Stimulated activated naive CD4-positive, alpha-beta T cell (primary cell): Measurements from ENCODE around the gene CDKAL1.
"Not testable (repeated sequence)": the region's sequence is repeated elsewhere in the genome, so short reads cannot be mapped to it uniquely, and the experiment has no call there.

Source experiments
- DNase-seq, 6 experiments: peaks; one replicate each; lab custom pipeline; 2025; lab: John Stamatoyannopoulos, UW

CDKAL1 gene

DNA sequence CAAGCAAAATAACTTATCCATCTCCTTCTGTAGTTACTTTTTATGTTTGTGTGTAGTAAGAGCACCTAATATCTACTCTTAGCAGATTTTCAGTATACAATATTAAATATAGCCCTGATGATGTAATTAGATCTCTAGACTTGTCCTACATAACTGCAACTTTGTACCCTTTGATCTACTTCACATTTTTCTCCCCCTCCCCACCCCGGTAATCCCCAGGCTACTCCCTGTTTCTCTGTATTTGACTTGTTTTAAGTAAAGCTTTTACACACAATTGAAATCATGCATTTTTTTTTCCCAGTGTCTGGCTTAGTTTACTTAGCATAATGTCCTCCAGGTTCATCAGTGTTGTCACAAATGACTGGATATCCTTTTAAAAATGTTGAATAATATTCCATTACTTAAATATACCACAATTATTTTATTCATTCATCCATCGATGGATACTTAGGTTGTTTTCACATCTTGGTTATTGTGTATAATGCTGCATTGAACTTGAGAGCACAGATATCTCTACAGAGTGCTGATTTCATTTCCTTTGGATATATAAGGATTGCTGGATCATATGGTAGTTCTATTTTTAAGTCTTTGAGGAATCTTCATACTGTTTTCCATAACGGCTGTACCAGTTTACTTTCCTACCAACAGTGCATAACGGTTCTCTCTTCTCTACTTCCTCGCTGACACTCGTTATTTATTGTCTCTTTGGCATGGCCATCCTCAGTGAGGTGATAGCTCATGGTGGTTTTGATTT lies 212.7 kb downstream of the CDKAL1 start:
- no peak for DNase-seq

DNA sequence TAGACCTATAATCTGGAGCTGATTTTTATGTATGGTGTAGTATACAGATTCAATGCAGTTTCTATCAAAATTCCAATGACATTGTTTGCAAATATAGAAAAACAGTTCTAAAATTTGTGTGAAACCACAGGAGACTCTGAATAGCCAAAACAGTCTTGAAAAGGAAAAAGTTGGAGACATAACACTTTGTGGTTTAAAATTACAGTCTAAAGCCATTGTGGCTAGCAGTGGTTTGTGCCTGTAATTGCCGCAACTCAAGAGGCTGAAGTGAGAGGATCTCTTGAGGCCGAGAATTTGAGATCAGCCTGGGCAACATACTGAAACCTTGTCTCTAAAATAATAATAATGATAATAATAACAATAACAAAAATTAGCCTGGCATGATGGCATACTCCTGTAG lies 213.7 kb downstream of the CDKAL1 start:
- no peak for DNase-seq

DNA sequence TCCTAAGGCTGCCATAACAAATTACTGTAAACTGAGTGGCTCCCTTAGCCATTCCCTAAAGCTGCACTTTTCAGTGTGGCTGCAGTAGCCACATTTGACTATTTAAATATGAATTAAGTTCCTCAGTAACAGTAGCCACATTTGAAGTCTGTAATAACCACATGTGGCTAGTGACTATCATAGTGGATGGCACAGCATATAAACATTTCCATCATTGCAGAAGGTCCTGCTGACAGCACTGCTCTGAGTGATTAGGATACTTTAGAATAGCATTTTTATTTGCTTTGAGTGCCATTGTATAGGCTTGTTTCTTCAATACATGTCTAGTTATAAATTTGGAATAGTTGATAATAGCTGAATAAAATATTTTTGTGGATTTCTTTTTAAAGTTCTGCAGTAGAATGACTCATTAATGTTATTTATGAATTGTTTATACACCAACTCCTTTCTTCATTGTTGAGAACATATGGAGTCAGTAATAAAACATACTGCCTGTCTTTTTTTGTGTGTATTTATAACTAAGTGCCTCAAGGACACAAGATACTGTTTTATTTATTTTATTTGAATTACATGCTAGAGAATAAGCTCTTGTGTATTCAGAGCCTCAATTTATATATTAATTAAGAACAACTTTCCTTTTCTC lies 217.2 kb downstream of the CDKAL1 start:
- no peak for DNase-seq

DNA sequence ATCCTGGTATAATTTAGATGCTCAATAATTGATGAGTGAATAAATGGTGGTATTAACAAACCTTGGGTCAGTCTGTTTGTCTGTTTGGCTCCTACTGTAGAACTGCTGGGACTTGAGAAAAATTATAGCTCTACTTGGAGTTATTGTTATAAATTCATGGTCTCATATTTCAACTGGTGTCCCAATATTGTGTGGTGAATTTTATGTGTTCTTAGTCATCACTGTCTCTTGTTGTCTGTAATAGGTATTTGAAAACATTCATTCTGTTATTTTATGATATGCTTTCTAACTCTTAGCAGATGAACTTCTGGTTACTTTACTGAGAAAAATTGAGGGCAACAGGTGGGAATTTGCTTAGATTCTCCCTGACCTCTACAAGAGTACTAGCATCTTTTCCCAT lies 221.4 kb downstream of the CDKAL1 start:
- DNase-seq: no peak

DNA sequence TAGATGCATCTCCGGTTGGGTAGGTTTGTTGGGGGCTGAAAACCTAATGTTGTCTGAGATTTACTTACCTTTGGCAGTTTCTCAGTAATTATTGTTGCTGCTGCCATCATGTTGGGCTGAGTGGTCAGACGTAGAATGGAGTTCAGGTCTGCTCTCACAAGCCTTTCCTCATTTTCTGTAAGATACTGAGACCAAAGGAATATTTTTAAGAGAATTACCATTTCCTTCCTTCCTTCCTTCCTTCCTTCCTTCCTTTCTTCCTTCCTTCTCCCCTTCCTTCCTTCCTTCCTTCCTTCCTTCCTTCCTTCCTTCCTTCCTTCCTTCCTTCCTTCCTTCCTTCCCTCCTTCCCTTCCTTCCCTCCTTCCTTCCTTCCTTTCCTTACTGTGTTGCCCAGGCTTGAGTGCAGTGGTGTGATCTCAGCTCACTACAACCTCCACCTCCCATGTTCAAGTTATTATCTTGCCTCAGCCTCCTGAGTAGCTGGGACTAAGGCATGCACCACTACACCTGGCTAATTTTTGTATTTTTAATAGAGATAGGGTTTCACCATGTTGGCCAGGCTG lies 222.4 kb downstream of the CDKAL1 start:
- not testable (repeated sequence) for DNase-seq

DNA sequence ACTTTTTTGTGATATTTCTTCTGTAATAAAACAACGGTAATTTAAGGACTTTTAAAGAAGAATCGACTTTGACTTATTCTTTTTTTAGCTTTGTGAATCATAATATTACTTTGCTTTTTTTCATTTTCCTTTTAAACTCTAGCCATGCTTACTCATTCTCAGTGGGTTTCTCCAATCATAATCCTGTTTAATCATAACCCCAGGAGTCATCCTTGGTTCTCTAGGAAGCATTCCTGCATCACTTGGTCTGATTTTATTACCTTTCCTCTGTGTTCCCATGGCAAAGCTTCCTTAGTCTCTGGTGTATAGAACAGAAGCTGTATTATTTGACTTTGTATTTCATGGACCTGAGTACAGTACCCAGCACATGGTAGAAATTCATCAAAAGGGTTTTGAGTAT lies 223.5 kb downstream of the CDKAL1 start:
- DNase-seq: no peak

DNA sequence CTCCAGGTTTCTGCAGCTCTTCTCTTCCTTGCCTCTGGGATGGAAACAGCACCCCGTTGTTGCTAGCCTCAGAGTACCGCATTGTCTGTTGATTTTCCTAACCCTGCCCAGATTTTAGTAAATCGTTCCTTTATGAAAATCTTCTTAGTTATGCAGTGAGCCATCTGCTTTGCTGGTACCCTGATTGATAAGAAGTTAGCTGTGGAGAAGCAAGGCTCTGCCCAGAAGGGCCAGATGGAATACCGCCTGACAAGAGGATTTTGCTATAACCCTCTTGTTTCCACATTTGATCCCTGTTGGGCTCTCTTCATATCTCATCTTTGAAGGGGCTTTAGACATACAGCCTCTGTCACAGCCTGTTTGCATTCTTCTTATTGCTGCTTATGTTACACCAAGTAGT lies 229.0 kb downstream of the CDKAL1 start:
- no peak for DNase-seq

DNA sequence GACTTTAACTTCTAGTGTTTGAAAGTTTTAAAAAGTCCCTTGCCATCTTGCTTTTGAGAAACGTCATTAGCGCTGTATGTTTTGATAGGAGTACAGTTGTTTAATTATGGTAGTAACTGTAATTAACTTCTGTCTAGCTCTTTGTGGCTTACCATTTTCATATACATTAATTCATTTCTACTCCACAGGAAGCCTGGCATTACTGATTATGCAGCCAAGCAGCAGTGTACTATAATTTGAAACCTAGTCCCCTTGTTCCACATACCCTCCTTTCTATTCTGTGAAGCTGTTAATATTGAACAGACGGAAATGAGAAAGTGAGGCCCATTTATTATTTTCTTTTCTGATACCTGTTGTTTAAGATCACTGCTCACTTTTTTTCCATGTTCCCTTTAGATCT lies 235.4 kb downstream of the CDKAL1 start:
- no peak for DNase-seq

DNA sequence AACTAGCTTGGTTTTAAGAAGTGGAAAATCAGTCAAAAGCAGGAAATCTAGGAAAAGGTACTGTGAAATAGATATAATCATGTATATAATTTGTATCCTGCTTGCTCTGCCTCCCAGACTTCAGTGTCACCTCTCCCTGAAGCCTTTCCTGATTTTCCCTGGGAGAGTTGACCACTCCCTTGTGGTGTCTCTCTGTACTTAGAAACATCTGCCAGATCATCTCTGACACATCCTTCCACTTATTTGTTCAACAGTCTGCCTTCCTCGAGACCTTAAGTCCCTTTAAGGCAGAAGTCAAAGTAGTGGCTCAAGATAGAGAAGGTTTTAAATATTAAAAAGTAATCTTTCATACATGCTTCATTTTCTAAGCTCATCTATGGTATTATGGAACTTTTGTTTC lies 236.5 kb downstream of the CDKAL1 start:
- DNase-seq: no peak

DNA sequence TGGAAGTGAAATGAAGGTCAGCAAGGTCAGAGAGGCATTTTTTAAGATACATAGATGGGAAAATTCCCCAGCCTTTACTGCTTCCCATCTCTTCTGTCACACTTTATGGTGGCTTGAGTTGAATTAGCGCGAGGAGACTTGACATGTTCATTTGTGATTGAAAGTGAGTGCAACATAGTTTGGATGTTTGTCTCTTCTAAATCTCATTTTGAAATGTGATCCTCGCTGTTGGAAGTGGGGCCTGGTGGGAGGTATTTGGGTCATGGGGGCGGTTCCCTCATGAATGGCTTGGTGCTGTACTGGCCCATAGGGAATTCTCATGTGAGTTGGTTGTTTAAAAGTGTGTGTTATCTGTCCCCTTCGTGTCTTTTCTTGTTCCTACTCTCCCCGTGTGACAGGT lies 237.2 kb downstream of the CDKAL1 start:
- DNase-seq: no peak

DNA sequence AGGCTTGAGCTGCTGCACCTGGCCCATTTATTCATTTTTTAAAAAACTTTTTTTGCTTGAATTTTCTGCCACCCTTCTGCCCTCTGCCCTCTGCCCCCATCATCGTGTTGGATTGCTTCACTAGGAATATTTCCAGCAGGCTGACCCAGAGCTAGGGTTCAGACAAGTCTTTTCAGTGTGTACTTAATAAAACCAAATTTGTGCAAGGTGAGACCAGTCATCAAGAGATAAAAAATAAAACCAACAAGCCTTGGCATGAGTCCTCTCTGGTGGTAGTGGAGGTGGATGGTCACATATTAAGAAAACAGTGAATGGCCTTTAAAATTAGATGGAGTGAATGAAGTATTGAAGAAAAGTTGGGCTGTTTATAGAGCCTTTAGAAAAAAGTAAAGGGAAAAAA lies 239.6 kb downstream of the CDKAL1 start:
- DNase-seq: no peak

DNA sequence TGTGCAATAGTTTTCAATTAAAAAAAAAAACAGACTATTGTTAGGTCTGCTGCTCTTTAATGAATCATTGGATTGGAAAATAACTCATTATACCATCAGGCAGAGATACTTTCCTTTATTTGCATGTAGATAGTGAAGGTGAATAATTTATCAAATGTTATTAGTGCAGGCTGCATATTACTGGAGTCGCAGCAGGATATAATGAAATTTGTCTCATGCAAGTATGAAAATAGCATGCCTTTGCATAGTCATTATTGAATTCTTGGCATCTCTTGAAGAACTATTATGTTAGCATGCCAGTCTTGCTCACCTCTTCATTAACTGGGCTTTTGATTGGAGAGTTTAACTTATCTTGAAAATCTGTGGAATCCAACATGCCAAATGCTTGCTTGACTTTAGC lies 241.7 kb downstream of the CDKAL1 start:
- DNase-seq: no peak

DNA sequence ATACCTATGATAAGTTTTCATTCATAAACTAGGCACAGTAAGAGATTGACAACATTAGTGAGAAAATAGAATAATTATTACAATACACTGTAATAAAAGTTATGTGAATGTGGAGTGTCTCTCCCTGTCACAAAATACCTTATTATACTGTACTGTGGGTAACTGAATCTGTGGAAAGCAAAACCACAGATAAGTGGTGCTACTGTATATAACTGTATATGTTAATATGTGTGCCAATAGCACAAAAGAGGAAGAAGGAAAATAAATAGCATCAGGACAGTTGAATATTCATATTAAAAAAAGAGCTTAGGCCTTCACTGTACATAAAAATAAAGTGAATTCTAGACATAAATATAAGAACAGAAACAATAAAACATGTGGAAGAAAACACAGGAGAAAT lies 243.5 kb downstream of the CDKAL1 start:
- DNase-seq: no peak

DNA sequence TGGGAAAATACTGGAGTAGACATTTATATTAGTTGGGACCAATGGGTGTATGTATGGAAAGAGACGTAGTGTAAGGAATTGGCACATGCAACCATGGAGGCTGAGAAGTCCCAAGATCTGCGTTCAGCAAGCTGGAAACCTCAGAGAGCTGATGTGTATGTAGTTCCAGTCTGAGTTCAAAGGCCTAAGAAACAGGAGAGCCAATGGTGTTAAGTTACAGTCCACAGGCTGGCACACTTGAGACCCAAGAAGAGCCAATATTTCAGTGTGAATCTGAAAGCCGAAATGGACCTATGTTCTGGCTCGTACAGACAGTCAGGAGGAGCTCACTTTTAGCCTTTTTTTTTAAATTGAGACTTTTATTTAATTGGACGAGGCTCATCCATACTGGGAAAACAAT lies 244.2 kb downstream of the CDKAL1 start:
- DNase-seq: no peak

DNA sequence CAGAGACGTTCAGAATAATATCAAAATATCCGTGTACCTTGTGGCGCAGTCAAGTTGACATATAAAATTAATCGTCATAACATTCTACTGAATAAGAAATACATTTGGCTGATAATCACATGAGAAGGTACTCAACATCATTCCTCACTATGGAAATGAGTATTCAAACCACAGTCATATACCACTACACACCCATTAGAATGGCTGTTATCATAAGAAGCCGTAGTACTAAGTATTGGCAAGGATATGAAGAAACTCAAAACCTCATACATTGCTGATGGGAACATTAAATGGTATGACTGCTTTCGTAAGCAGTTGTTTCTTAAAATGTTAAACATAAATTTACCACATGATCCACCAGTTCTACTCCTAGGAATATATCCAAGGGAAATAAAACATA lies 244.7 kb downstream of the CDKAL1 start:
- DNase-seq: no peak

DNA sequence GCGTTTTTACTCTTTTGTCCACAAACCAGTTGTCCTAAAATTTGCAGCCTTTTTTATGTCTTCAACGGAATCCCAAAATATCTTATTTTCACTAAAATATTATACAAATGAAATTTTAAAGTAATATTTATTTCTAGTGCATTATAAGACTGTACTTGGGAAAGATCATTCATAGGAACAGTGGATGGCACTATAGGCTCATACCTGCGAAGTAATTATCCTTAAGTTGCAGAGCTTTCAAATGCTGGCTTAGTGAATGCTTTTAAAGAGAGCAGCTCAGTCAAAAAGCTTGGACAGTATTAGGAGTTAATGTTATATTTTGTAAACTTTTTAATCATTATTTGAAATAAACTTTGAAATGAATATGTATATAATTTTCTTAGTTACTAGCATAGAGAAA lies 254.9 kb downstream of the CDKAL1 start:
- DNase-seq: no peak

DNA sequence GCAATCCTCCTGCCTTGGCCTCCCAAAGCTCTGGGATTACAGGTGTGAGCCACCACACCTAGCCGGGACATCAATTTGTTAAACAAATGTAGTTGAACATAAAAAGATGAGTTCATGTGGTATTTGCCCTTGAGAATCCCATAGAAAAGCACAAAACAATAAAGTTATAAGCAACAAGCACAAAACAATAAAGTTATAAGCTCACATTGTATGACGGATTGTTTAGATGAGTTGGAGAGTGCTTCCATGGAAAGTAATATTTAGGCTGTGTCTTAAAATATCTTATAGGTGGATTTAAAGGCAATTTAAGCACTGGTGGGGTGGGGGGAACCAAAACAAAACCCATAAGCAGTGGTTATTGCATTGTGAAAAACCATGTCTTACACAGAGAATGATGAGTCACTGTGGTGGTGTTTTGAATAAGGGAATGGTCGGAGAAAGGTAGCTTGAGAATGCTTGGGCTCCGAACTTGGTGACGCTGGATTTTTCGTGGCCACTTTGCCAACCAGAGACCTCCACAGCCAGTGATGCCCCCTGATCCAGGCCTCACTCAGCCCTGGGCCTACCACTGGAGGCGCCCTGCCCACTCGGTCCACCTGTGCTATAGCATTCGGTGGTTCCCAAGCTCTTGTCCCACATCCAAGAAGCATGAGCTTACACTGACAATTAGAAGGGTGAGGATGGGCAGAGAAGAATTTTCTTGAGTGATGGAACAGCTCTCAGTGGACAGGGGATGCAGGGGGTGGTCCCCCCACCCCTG lies 256.0 kb downstream of the CDKAL1 start:
- DNase-seq: no peak

DNA sequence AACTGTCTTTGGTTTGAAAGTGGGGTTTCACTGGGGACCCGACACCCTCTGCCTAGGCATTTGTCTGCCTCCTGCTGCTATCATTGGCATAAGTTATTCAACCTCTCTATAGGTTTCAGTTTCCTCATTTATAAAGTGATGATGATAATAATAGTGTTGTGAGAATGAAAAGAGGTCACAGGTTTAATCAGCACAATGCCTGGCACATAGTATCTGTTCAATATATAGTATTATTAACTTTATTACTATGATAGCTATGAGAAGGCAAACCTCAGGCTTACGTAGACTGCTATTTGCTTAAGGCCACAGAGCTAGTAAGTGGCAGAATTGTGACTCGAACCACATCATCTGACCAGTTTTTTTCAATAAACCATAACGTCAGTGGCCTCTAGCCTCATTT lies 256.8 kb downstream of the CDKAL1 start:
- no peak for DNase-seq

DNA sequence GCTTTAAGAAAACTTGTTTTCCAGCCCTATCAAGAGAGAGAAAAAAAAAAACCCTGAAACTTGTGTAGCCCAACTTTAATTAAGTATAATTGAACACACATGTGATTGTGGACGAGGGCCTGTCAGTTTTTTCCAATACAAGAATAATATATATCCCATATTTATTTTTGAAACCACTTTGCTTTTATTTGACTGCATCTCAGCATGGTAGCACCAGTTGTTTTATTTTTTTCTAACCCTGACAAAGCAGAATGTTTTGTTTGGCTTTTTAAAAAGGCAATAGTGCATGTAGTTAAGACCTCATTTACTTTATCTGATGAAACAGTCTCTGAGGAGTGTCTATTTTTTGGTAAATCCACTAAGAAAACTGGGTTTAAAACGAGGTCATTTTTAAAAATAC lies 257.7 kb downstream of the CDKAL1 start:
- no peak for DNase-seq

DNA sequence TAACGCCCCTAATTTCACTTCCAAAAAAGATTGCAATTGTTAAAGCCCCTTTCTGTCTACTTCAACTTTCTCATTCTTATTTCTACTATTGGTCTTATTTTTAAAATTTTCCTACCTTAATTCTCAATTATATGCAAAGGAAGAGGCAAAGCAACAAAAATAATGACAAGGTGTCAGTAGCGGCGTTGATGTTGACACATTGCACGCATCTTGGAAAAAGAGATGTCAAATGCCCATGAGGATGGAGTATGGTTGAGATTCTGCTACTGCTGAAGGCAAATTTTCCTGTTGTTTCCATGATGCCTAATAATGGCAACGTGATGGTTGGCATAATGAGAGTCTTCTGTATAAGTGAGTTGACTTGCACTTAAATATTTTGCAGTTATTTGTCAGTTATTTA lies 258.9 kb downstream of the CDKAL1 start:
- DNase-seq: no peak

DNA sequence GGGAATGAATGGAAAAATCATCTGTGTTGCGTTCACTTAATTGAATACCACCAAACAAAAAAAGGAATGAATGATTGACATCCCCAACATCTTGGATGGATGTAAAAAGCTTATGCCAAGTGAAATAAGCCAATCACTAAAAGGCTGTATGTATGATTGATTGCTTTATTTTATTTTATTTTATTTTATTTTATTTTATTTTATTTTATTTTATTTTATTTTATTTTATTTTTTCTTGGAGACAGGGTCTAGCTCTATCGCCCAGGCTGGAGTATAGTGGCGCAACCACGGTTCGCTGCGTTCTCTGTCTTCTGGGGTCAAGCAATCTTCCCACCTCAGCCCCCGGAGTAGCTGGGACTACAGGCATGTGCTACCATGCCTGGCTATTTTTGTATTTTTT lies 263.3 kb downstream of the CDKAL1 start:
- DNase-seq: no peak

DNA sequence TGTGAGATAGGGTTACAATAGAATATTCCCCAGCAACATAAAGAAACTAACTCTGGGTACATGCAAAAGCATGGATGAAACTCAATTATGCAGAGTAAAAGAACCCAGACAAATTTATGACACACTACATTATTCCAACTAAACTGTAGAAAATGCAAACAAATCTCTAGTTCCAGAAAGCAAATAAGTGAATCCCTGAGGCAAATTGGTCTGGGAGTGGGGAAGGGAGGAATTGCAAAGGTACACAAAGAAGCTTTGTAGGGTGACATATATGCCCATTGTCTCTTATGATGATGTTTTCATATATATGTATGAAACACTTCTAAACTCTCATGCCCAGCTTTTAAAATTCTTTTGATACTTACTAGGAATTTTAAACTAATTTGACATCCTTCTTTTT lies 266.0 kb downstream of the CDKAL1 start:
- no peak for DNase-seq

DNA sequence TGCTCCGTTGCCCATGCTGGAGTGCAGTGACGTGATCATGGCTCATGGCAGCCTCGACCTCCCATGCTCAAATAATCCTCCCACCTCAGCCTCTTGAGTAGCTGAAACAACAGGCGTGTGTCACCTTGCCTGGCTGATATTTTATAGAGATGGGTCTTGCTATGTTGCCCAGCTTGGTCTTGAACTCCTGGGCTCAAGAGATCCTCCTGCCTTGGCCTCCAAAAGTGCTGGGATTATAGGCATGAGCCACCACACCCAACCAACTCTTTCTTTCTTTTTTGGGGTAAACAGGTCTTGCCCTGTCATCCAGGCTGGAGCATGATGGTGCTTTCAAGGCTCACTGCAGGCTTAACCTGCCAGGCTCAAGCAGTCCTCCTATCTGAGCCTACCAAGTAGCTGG lies 266.4 kb downstream of the CDKAL1 start:
- no peak for DNase-seq
